HG03139 (cell line): Measurements from ENCODE around the gene UMOD.

ENCODE experiments used
- ATAC-seq: cut with Tn5 transposase; IDR thresholded peaks from one replicate; pipeline ENCODE4 v1.9.1; 2021; ENCODE audit not compliant: unreplicated experiment

Gene UMOD

DNA sequence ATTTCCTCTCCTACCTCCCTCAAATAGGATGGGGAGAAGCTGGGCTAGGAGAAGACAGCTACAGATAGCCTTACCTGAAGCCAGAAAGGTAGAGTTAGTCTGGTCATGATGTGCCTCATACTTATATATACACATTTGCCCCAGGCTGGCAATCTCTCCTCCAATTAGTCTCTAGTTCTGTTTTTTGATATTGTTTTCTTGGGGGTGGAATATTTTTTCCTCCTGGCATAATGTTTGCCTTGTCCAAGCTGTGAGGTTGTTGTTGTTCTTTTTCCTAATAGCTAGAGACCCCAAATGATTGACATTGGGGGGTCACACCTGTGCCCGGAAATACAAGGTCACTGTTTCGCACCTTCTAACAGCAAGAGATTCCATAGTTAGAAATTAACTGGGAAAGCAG is at the start of gene UMOD:
UMOD (minus strand) TSS at position 101 of the 400 bp plus-strand sequence. CDS start 1,978 bp downstream, outside the sequence.
- no peak for ATAC-seq

DNA sequence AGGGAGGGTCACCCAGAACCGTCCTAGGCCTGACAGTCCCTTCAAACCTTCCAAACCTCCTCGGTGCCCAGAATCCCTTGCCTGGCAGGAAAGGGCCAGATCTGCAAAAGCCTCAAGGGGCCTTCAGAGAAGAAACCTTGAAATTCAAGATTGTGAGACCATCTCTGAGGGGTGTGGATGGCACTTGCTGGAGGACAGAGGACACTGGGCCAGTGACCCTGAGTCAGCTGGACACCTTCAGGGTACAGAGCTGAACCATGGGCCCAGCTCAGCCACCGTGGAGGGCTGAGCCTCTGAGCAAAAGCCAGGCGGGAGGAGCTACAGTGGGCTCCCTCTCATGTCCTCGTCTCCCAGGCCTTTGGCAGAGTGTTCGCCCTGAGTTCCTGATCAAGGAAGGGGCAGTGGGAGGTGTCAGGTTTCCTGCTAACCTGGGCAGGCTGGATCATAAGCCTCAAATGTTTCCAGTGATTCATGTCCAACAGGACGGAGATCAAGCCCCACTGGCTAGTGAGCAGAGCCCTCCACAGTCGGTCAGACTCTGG is 49.0 kb upstream of the UMOD start:
- no peak for ATAC-seq

- no peak for ATAC-seq
Measured at GRCh38 chr16:20401066-20401465, 48.6 kb upstream of the UMOD start.

DNA sequence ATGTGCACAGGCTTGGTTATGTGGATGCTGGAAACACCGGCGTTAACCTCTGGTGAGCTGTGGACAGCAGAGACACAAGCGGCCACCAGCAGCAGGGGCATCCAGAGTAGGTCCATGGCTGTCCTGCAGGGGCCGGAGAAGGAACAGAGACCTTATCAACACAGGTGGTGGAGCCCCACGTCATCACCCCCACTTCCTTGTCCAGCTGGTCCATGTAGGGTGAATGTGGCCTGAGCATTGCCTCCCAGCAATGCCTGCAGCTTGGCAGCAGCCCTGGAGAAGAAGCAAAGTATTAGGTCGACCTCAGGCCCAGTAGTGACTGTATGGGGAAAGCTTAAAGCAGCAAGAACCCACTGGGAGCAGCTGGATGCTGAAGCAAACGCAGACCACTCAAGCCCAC is 46.7 kb upstream of the UMOD start:
- no peak for ATAC-seq

- ATAC-seq: no peak
Measured at GRCh38 chr16:20398603-20399002, 46.1 kb upstream of the UMOD start.

DNA sequence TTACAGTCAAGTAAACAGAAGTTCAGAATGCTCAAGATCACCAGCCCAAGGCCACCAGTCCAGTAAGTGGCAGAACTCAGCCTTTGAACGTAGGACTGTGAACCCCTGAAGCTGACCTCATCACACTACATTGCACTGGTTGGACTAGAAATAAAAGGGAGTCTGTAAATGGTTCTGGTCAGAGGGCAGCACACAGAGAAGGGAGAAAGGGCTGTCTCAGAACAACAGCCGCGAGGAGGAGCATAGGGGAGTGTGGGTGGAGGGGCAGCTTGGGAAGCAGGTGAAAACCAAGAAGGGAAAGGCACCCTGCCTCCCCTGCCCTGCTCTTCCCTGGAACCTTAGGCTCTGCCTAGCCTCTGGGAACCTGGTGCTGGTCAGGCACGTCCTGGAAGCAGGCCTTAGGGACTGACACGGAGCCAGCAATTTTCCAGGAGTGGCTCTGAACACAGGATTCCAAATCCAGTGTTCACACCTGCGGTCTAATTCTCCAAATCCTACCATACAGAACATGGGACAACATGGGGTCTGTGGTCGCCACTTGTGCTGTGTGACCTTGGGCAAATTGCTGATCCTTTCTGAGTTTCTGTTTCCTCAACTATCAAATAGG is 45.1 kb upstream of the UMOD start:
- ATAC-seq: no peak

DNA sequence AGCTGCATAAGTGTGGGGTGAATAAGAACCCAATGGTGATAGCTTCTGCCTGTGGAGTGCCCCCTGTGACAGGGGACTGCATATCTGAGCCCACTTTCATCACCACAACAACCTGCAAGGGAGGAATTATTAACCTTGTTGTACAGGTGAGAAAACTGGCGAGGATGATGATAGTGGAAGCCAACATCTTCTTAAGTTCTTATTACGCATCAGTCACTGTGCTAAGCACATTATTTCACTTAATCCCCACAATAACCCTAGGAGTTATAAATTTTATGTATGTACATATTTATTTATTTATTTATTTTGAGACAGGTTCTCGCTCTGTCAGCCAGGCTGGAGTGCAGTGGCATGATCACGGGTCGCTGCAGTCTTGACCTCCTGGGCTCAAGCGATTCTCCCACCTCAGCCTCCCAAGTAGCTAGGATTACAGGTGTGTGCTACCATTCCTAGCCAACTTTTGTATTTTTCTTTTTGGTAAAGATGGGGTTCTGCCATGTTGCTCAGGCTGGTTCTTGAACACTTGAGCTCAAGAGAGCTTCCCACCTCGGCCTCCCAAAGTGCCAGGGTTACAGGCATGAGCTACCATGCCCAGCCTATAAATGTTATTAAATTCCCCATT is 44.4 kb upstream of the UMOD start:
- ATAC-seq: no peak

GRCh38 chr16:20395946-20396345 is 43.4 kb upstream of the UMOD start:
- ATAC-seq: no peak

DNA sequence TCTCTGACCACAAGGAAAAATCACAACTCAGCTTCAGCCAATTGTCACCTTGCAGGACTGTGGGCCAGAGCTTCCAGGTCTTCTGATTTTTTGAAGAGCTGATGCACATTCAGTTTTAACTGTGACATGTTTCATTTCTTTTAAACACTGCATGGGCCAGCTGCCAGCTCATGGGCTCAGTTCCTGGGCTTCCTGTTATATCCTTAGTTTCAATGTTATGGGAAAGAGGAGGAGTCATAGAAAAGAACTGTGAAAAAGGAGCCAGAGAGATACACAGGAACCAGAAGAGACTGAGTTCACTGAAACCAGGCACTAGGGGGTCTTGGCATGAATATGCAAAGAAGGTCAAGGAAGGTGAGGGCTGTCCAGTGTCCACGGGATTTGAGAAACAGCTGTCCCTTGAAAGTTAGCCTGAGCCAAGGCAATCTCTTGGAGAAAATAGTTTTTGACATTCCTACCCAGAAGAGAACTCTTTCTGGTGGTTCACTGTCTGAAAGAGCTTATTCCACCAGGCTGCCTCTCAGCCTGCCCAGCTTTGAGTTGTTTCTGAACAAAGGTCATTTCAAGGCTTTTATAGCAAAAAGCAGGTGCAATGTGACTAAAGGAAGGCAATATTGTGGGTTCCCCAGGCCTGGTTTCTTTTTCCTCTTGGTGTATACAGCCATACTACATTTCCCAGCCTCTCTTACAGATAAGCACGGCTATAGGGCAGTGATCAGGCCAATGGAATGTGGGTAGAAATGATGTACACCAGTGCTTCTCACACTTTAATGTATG is 41.5 kb upstream of the UMOD start:
- no peak for ATAC-seq

- no peak for ATAC-seq
Measured at GRCh38 chr16:20391045-20391444, 38.5 kb upstream of the UMOD start.

DNA sequence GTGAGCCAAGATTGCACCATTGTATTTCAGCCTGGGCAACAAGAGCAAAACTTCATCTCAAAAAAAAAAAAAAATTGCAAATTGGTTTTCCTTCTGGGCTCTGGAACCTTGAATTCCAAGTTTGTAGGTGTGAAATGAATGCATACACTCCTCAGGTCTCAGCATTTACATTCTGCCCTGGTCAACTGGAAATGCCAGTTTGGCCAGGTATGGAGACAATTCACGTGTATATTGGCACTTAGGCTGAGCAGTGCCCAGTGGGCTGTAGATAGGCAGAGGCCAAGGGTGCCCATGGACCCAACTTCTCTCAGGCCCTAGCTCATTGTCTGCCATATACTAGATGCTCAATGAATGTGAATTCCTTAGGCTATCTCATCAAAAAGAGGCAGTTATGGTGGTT is 36.3 kb upstream of the UMOD start:
- ATAC-seq: no peak

DNA sequence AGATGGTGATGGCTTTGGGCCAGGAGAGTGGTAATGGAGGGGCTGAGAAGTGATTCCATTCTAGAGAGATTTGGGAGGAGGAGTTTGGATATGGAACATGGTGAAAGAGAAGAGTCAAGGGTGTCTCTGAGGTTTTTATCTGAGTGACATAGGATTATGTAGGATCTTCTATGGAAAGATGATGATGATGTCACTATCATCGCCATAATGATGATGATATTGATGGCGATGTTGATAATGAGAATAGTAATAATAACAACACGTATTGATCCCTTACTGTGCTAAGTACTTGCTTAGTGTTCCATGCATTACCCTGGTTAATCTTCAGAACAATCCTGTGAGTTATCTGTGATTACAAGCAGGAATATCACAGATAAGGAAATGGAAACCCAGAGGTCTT is 35.5 kb upstream of the UMOD start:
- no peak for ATAC-seq

- no peak for ATAC-seq
Measured at GRCh38 chr16:20385844-20386832, 33.6 kb upstream of the UMOD start.

GRCh38 chr16:20383106-20384029 is 30.9 kb upstream of the UMOD start:
- ATAC-seq: no peak

DNA sequence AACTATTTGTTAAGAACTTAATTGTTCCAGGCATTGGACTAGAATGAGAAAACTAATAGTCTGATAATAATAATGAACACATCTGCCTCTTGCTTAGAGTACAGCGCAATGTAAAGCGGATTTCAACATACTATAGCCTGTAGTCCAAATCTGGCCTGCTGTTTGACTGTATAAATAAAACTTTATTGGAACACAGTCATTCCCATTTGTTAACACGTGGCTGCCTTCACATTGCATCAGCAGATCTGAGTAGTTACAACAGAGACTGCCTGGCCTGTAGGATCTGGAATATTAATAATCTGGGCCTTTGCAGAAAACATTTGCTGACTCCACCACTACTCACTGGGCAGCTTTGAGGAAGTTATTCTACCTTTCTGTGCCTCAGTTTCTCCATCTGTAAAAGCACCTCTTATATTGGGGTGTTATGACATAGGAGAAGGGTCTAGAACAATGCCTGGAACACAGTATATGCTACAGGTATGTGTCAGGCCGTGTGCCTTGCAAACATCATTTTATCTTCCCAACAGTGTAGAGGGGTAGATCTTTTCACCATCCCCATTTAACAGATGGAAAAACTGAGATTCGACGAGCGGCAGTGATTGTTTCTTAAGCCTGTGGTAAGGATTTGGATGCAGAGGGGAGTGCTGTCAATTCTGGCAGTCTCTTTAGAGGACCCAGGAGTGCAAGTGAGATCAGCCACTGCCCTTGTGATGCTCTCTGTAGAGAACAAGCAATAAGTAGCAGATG is 29.9 kb upstream of the UMOD start:
- ATAC-seq: no peak

- ATAC-seq: no peak
Measured at GRCh38 chr16:20380782-20381181, 28.3 kb upstream of the UMOD start.

DNA sequence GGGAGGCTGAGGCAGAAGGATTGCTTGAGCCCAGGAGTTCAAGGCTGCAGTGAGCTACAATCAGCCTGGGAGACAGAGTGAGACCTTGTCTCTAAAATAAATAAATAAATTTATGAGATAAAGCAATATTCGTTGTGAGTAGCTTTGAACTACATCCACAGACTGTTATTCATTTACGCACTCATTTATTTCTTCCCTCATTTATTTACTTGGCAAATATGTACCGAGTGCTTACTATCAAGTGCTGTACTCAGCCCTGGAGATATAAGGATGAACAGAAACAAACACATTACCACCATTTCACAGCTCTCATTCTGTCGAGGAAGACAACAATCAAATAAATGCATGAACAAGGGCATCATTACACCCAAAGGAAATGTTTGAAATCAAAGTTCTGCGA is 24.7 kb upstream of the UMOD start:
- ATAC-seq: no peak

GRCh38 chr16:20372701-20373100 is 20.2 kb upstream of the UMOD start:
- ATAC-seq: no peak

GRCh38 chr16:20369452-20370054 is 17.0 kb upstream of the UMOD start:
- no peak for ATAC-seq
